SU-DHL-6 (cell line): ENCODE results near the gene ARMH1.
A peak's percentile ranks its signal among the peaks of the same experiment; 100 is the strongest.

ENCODE experiments used
- H2AFZ ChIP-seq: fragments of 200-600 bp; sonication (generic); 2 replicates; pipeline ENCODE4 v1.6.1; 2014; ENCODE audit warnings: low read depth, mild to moderate bottlenecking, moderate library complexity, mixed read lengths, antibody characterized with exemption, low read length; ENCODE audit not compliant: severe bottlenecking
- H3F3A ChIP-seq: fragments of 200-600 bp; shearing (Covaris generic); 2 replicates; pipeline ENCODE4 v1.6.0; 2016; ENCODE audit warnings: antibody characterized with exemption, mild to moderate bottlenecking; ENCODE audit not compliant: insufficient read depth
- H3K27ac ChIP-seq: fragments of 200-600 bp; sonication (generic); 2 replicates; pipeline ENCODE4 v1.5.1; 2016; ENCODE audit warnings: low read depth, mild to moderate bottlenecking, low read length, moderate library complexity, mixed read lengths
- H3K27me3 ChIP-seq: fragments of 200-600 bp; sonication (generic), shearing (Covaris generic); 2 replicates; pipeline ENCODE4 v1.6.0; 2014; ENCODE audit warnings: mild to moderate bottlenecking, low read length
- H3K36me3 ChIP-seq: fragments of 200-600 bp; sonication (generic); 2 replicates; pipeline ENCODE4 v1.6.1; 2014; ENCODE audit warnings: mild to moderate bottlenecking, low read length, mixed read lengths
- H3K4me2 ChIP-seq: fragments of 300-600, 200-600 bp; shearing (Covaris generic), sonication (generic); 2 replicates; pipeline ENCODE4 v1.6.0; 2014; ENCODE audit warnings: low read length, low read depth, mild to moderate bottlenecking; ENCODE audit not compliant: poor library complexity, severe bottlenecking
- H3K4me3 ChIP-seq: fragments of 200-600 bp; sonication (generic); 2 replicates; pipeline ENCODE4 v1.5.1; 2014; ENCODE audit warnings: antibody characterized with exemption, low read length, mild to moderate bottlenecking, mixed read lengths; ENCODE audit not compliant: insufficient read depth, poor library complexity, severe bottlenecking
- H3K79me2 ChIP-seq: fragments of 200-600 bp; sonication (generic); 2 replicates; pipeline ENCODE4 v1.6.1; 2014; ENCODE audit warnings: mild to moderate bottlenecking, low read length, moderate library complexity; ENCODE audit not compliant: insufficient read depth
- H3K9ac ChIP-seq: fragments of 200-600 bp; sonication (generic); 2 replicates; pipeline ENCODE4 v1.7.0; 2014; ENCODE audit warnings: mild to moderate bottlenecking, low read length
- H3K9me2 ChIP-seq: fragments of 200-600 bp; sonication (generic); replicated peaks from 2 replicates; pipeline ENCODE4 v1.6.1; 2014; ENCODE audit warnings: low read length; ENCODE audit not compliant: insufficient read depth
- H3K9me3 ChIP-seq: fragments of 200-600 bp; sonication (generic); 2 replicates; pipeline ENCODE4 v1.6.1; 2014; ENCODE audit warnings: low read length, mixed read lengths; ENCODE audit not compliant: insufficient read depth
- H4K20me1 ChIP-seq: fragments of 200-600 bp; sonication (generic); 2 replicates; pipeline ENCODE4 v1.6.1; 2014; ENCODE audit warnings: low read depth, mild to moderate bottlenecking, antibody characterized with exemption, low read length, moderate library complexity, mixed read lengths
- CTCF ChIP-seq: fragments of 200-600 bp; sonication (generic); IDR thresholded peaks from one replicate; pipeline ENCODE4 v1.5.1; 2017; ENCODE audit warnings: antibody characterized with exemption, mild to moderate bottlenecking, low read length, moderate library complexity; ENCODE audit not compliant: insufficient read depth, poor library complexity, severe bottlenecking
- EZH2phosphoT487 ChIP-seq: fragments of 200-600 bp; sonication (generic), shearing (Covaris generic); conservative IDR thresholded peaks from 2 replicates; pipeline ENCODE4 v1.6.1; 2018; ENCODE audit warnings: mild to moderate bottlenecking, antibody characterized with exemption, low read length, moderate library complexity, mixed read lengths

The ARMH1 gene

GRCh38 chr1:44654621-44655187 lies 19.8 kb upstream of the ARMH1 start:
- TF ChIP-seq EZH2phosphoT487 (no peak), CTCF (no peak)

GRCh38 chr1:44655609-44656008 lies 18.9 kb upstream of the ARMH1 start:
- Histone ChIP-seq H3K4me2 (no peak overlapping the region), H3K79me2 (no peaks in the 10 kb centered on the region), H2AFZ (no peak overlapping the region), H4K20me1 (no peaks in the 10 kb centered on the region), H3K9ac (no peak overlapping the region), H3K27ac (no peak overlapping the region), H3K36me3 (no peaks in the 10 kb centered on the region), H3K9me3 (no peaks in the 10 kb centered on the region), H3K27me3 (no peaks in the 10 kb centered on the region), H3K9me2 (no peaks in the 10 kb centered on the region), H3K4me3 (no peak overlapping the region), H3F3A (0 out of 2 replicates have a peak, but pooled peaks cover 8% of the 10 kb centered on the region)
- TF ChIP-seq CTCF = peak; percentile 48
- no peak for TF ChIP-seq EZH2phosphoT487

More at GRCh38 chr1:44654621-44655187, 19.8 kb upstream of the ARMH1 start:
- H3K4me2 ChIP-seq = no peak overlapping the region
- H3K79me2 ChIP-seq = no peaks in the 10 kb centered on the region
- no peaks in the 10 kb centered on the region for H3K36me3 ChIP-seq
- 0 out of 2 replicates have a peak, but pooled peaks cover 8% of the 10 kb centered on the region for H3F3A ChIP-seq
- no peaks in the 10 kb centered on the region for H4K20me1 ChIP-seq
- no peaks in the 10 kb centered on the region for H3K9me3 ChIP-seq
- no peak overlapping the region for H3K9ac ChIP-seq
- no peaks in the 10 kb centered on the region for H3K9me2 ChIP-seq
- no peak overlapping the region for H3K4me3 ChIP-seq
- no peaks in the 10 kb centered on the region for H3K27me3 ChIP-seq
- no peak overlapping the region for H3K27ac ChIP-seq
- H2AFZ ChIP-seq = no peak overlapping the region

- Histone ChIP-seq H4K20me1 (no peaks in the 10 kb centered on the region), H3K9me3 (no peaks in the 10 kb centered on the region), H3K79me2 (no peaks in the 10 kb centered on the region), H3K27me3 (no peaks in the 10 kb centered on the region), H3K36me3 (no peaks in the 10 kb centered on the region), H3K9me2 (no peaks in the 10 kb centered on the region), H3K4me3 (no peak overlapping the region), H3K4me2 (no peak overlapping the region), H3K27ac (no peak overlapping the region), H3K9ac (no peak overlapping the region), H3F3A (no peaks in the 10 kb centered on the region), H2AFZ (no peak overlapping the region)
- TF ChIP-seq EZH2phosphoT487 = no peak
- TF ChIP-seq CTCF = no peak
Observed at GRCh38 chr1:44659566-44659965, 14.9 kb upstream of the ARMH1 start.
